COLO829 (cell line): ENCODE data around the gene TAS2R16.
"Not testable (repeated sequence)": the region's sequence is repeated elsewhere in the genome, so short reads cannot be mapped to it uniquely, and the experiment has no call there.

ENCODE experiments used
- DNase-seq: peaks from one replicate; pipeline ENCODE4 v3.0.0; 2012; ENCODE audit warnings: low spot score

Gene TAS2R16

DNA sequence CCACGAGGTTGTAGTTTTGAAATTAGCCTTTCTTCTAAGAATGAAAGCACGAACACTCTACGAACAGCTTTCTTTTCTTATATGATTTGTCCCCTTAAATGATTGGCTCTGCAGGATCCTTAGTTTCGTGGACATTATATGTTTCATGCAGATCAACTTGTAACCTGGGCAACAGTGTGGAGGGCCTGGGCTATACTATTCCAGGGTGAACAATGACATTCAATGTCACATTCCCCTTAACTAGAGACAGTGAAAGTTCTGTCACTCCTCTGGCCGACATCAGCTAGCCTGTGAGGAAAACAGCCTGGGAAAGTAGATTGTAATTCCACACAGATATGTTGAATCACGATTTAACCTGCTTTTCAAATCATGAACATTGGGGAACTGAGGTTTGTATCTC, 23.4 kb downstream of the TAS2R16 start:
- no peak for DNase-seq

DNA sequence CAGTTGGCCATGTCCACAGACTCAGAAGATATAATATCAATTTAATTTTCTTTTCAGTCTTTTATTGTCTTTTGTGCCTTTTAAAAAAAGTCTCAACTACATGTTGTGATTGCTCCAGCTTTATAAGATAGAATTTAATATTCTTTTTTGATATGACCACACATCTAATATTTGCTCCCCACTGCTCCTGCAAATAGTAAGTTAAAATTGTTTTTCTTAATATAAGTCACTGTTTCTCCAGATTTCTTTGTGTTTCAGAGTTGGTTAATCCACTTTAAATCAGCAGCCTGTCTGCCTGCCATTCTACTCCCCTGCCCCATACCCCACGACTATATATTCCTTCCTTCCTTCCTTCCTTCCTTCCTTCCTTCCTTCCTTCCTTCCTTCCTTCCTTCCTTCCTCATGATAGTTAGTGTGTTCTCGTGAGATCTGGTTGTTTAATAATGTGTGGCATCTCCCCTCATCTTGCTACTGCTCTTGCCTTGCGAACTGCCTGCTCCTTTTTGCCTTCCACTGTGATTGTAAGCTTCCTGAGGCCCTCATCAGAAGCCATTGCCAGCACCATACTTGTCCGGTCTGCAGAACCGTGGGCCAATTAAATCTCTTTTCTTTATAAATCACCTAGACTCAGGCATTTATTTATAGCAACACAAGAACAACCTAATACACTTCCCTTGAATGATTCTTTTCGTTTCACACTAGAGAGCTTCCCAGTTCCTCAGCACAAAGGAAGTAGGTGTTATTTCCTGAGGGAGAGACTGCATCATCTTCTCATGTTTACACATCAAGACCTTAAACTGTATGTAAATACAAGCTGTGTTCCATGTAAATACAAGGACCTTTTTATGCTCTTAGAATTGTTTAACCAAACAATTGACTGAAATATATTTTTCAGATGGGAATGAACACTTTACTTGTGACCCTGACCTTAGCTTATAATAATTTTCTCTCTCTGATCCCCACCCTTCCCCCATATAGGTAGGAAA, 24.5 kb downstream of the TAS2R16 start:
- DNase-seq, result no peak

DNA sequence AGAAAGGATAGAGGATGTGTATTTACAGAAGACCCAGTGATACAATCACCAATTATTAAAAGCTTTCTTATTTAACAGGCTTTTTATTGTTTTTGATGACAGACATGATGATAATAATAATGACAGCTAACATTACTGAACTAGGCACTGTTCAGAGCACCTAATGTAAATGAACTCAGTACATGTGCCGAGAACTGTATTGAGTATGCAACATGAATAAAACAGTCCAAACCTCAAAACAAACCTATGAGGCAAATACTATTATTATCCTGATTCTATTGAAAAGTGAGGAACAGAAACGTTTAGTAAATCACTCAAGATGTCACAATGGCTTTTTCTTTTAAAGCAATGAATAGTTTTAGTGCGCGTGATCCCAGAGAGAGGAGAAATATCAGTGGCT, 27.1 kb downstream of the TAS2R16 start:
- DNase-seq, result no peak

DNA sequence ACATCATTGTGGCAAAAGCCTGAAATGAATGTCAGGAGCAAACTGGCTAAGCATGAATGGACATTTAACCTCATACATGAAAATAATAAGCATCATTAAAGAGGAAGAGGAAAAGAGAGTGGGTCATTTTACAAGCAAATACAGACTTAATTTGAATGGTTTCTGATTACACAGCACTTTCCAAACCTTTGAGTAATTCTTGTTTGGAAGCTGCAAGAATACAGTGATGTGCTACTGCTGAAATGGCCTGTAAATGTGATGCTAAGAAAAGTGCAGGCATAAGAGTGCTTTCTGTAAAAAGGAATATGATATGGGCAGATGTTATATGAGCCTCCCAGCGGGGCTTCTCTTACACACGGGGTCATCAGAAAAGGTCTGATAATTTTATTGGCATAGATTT, 30.2 kb downstream of the TAS2R16 start:
- no peak for DNase-seq

DNA sequence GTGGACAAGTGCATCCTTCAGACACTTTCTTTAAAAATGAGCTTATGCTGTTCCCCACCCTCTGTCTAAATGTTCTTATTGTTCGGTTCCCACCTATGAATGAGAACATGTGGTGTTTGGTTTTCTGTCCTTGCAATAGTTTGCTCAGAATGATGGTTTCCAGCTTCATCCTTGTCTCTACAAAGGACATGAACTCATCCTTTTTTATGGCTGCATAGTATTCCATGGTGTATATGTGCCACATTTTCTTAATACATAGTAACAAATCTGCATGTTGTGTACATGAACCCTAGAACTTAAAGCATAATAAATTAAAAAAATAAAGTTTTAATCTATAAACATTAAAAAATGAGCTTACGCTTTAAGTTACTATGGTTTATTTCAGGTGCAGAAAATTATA, 41.8 kb downstream of the TAS2R16 start:
- DNase-seq, result not testable (repeated sequence)

DNA sequence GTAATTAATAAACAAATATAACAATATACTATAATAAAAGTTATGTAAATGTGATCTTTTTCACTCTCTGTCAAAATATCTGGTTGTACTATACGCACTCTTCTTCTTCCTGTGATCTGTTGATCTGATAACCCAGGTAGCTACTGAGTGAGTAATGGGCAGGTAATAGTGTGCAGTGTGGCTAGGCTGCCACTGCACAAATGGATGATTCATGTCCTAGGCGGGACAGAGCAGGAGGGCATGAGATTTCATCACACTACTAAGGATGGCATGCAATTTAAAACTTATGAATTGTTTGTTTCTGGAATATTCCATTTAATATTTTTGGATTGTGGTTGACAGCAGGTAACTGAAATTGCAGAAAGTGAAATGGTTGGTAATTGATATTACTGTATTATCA, 44.5 kb downstream of the TAS2R16 start:
- DNase-seq, result no peak

DNA sequence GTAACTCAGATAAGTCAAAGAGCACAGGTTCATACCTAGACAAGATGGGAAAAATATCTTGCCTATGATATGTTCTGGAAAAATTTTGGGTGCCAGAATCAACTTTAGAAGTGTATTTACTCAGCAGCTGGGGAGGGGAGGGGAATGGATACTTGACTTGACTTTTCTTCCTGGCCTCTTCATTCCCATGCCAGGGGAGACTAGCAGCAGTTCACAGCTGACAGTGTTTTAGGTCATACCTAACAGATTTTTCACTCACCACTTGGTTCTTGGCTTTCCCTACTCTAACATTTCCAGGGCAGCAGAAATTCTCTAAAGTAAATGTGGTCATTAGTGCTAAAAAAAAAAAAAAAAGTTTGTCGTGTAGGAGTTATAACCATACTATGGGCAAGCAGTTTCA, 46.3 kb downstream of the TAS2R16 start:
- no peak for DNase-seq
